ENCODE data around the gene RBM24. TPM values are rescaled to one million over a fixed set of nuclear protein-coding genes. Genes with fewer than 3 reads are reported as not detected.
"Not testable (repeated sequence)": the region's sequence is repeated elsewhere in the genome, so short reads cannot be mapped to it uniquely, and the experiment has no call there.

RBM24 gene
- total RNA-seq, 1 experiment from 2014 or later: 2.0 TPM

DNA sequence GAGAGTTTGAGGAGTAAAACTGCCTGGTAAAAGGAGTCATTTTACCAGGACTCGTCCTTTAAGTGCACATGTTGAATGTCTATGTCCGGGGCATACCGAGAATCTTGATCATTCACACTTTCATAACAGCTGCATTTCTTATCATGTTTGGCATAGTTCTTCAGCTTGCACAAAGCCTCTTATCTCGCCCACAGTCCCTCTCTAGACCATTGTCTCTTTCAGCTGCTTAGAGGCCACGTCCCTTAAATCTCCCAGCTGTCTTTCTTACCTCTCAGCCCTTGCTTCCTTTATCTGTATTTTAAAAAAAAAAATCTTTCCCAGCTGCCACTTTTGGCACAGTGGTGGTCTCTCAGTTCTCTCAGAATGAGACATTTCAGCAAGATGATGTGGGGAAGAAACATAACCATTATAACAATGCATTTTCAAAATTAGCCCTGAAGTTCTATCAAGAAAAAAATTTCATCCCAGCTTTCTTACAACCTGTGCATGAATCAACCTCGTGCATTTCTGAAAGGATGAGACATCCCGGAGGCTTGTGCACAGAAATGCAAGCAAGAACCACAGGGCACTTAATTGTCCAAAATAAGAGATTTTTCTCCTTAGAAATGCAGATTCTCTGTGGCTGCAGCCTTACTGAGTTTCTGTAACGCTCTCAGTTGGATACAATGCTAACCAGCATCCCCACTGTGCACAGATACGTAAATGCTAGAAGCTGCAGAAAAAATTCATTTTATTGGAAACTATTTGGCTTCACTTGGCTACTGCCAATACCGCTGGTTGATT lies 24.2 kb downstream of the RBM24 start:
- no peaks in the 10 kb centered on the region for H3F3A ChIP-seq (ENCODE audit: low read length, unreplicated experiment)
- ATAC-seq: no peak
- no peak overlapping the region for H2AFZ ChIP-seq (ENCODE audit: low read length)
- H3K4me2 ChIP-seq (ENCODE audit: low read length): no peak overlapping the region
- CTCF ChIA-PET: no interaction called here
- no peaks in the 10 kb centered on the region for H3K79me2 ChIP-seq (ENCODE audit: low read length)
- DNase-seq: no peak
- no peaks in the 10 kb centered on the region for H4K20me1 ChIP-seq (ENCODE audit: low read length)
- no peaks in the 10 kb centered on the region for H3K9me2 ChIP-seq (replicated peaks; ENCODE audit: low read length)
- no peaks in the 10 kb centered on the region for H3K4me1 ChIP-seq (ENCODE audit: insufficient read depth, low read length)
- H3K4me3 ChIP-seq (ENCODE audit: low read length): no peak overlapping the region
- TF ChIP-seq EZH2 (IDR thresholded peaks at IDR 0.05; ENCODE audit: low read length, unreplicated experiment) (no peak), EZH2phosphoT487 (IDR thresholded peaks at IDR 0.05; ENCODE audit: borderline replicate concordance, low read length) (no peak)
- TF ChIP-seq, protein P1, sequence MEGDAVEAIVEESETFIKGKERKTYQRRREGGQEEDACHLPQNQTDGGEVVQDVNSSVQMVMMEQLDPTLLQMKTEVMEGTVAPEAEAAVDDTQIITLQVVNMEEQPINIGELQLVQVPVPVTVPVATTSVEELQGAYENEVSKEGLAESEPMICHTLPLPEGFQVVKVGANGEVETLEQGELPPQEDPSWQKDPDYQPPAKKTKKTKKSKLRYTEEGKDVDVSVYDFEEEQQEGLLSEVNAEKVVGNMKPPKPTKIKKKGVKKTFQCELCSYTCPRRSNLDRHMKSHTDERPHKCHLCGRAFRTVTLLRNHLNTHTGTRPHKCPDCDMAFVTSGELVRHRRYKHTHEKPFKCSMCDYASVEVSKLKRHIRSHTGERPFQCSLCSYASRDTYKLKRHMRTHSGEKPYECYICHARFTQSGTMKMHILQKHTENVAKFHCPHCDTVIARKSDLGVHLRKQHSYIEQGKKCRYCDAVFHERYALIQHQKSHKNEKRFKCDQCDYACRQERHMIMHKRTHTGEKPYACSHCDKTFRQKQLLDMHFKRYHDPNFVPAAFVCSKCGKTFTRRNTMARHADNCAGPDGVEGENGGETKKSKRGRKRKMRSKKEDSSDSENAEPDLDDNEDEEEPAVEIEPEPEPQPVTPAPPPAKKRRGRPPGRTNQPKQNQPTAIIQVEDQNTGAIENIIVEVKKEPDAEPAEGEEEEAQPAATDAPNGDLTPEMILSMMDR (conservative IDR thresholded peaks at IDR 0.05; ENCODE audit: low read depth, low read length): no peak
- POLR2A ChIA-PET (ENCODE audit: unreplicated experiment): no interaction called here
- intact Hi-C loops (cut with micrococcal nuclease): no loop called here
- H3K27ac ChIP-seq (ENCODE audit: low read length): no peak overlapping the region
- no peaks in the 10 kb centered on the region for H3K9me3 ChIP-seq (ENCODE audit: low read length)
- no peak overlapping the region for H3K9ac ChIP-seq (ENCODE audit: low read length)
- no peaks in the 10 kb centered on the region for H3K27me3 ChIP-seq (ENCODE audit: low read length)
- no TSS peak for BruUV-seq (replicated peaks)
- no peaks in the 10 kb centered on the region for H3K36me3 ChIP-seq (ENCODE audit: low read depth, low read length)

DNA sequence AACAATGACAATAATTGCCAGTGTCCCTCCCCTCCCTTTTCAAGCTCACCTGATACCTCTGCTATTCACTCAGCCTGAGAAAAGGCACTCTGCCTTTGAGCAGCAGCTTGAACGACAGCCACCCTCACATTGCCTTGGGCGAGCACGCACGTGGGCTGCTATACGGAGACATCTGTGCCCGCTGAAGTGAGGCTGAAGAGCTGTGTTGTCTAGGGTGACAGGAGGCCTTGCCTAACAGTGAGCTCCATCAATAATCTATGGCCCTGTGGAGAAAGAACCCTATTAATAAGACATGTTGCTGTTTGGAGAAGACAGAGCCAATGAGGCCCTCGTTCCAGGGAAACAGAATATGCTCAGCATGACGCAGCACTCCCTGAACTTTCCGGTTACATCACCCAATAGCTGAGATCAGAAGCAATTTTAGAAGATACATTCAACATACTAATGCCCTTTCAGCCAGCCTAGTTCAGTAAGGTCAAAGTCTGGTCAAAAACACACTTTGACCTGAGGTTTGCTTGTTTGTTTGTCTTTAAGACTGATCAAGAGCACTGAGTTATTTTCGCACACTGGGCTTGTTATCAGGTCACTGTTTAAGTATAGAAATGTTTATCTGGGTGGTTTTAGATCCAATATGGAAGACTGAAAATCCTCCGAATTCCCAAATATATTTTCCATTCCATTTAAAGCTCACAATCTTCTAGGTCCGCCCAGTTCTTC lies 30.6 kb downstream of the RBM24 start:
- H3K79me2 ChIP-seq (ENCODE audit: low read length): no peaks in the 10 kb centered on the region
- H3K36me3 ChIP-seq (ENCODE audit: low read depth, low read length): no peaks in the 10 kb centered on the region
- H3F3A ChIP-seq (ENCODE audit: low read length, unreplicated experiment): no peaks in the 10 kb centered on the region
- H3K9me3 ChIP-seq (ENCODE audit: low read length): no peaks in the 10 kb centered on the region
- no peak overlapping the region for H3K4me3 ChIP-seq (ENCODE audit: low read length)
- intact Hi-C loops (cut with micrococcal nuclease): no loop called here
- DNase-seq (no peak), ATAC-seq (no peak)
- H3K27me3 ChIP-seq (ENCODE audit: low read length): no peaks in the 10 kb centered on the region
- no peak overlapping the region for H2AFZ ChIP-seq (ENCODE audit: low read length)
- H3K4me1 ChIP-seq (ENCODE audit: insufficient read depth, low read length): no peaks in the 10 kb centered on the region
- BruUV-seq (replicated peaks): no TSS peak
- no peak overlapping the region for H3K4me2 ChIP-seq (ENCODE audit: low read length)
- ChIA-PET CTCF (no interaction called here), POLR2A (ENCODE audit: unreplicated experiment) (no interaction called here)
- H3K9me2 ChIP-seq (replicated peaks; ENCODE audit: low read length): no peaks in the 10 kb centered on the region
- H3K9ac ChIP-seq (ENCODE audit: low read length): no peak overlapping the region
- H3K27ac ChIP-seq (ENCODE audit: low read length): no peak overlapping the region
- TF ChIP-seq EZH2 (IDR thresholded peaks at IDR 0.05; ENCODE audit: low read length, unreplicated experiment) (no peak), EZH2phosphoT487 (IDR thresholded peaks at IDR 0.05; ENCODE audit: borderline replicate concordance, low read length) (no peak)
- TF ChIP-seq, protein P1 (conservative IDR thresholded peaks at IDR 0.05; ENCODE audit: low read depth, low read length): no peak
- no peaks in the 10 kb centered on the region for H4K20me1 ChIP-seq (ENCODE audit: low read length)

DNA sequence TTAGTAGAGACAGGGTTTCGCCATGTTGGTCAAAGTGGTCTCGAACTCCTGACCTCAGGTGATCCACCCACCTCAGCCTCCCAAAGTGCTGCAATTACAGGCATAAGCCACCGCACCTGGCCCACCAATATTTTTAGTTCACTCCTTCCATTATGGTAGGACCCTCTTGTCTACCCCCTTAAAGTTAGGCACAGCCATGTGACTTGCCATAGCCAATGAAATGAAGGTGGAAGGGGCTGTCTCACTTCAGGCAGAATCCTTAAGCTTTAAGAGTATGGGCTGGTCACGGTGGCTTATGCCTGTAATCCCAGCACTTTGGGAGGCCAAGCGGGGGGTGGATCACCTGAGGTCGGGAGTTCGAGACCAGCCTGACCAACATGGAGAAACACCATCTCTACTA lies 32.1 kb downstream of the RBM24 start:
- H3K4me1 ChIP-seq (ENCODE audit: insufficient read depth, low read length); H2AFZ ChIP-seq (ENCODE audit: low read length); POLR2A ChIA-PET (ENCODE audit: unreplicated experiment); CTCF ChIA-PET; H3K36me3 ChIP-seq (ENCODE audit: low read depth, low read length); H3K27me3 ChIP-seq (ENCODE audit: low read length); H3K4me2 ChIP-seq (ENCODE audit: low read length); BruUV-seq (replicated peaks); H3K9me3 ChIP-seq (ENCODE audit: low read length); H3K79me2 ChIP-seq (ENCODE audit: low read length); H4K20me1 ChIP-seq (ENCODE audit: low read length); H3K27ac ChIP-seq (ENCODE audit: low read length); H3F3A ChIP-seq (ENCODE audit: low read length, unreplicated experiment); DNase-seq; H3K4me3 ChIP-seq (ENCODE audit: low read length); ATAC-seq; intact Hi-C loops (cut with micrococcal nuclease); H3K9ac ChIP-seq (ENCODE audit: low read length); H3K9me2 ChIP-seq (replicated peaks; ENCODE audit: low read length): not testable (repeated sequence)
